A673 (cell line): ENCODE results near the gene ACVR1C. TPM values are rescaled to one million over a fixed set of nuclear protein-coding genes. Genes with fewer than 3 reads are reported as not detected.

Experiments used
- BruUV-seq: library from RNA; stranded (reverse); fragments of 400-500 nt; replicated peaks from 2 replicates; lab custom pipeline; 2021; lab: Mats Ljungman, UMichigan
- CTCF ChIA-PET: fragments of 300-600 bp; sonication (Branson Sonifier 250); formaldehyde crosslinking; loops from one replicate; lab custom pipeline; 2022; ENCODE audit warnings: antibody characterized with exemption; lab: Charles Lee
- POLR2A ChIA-PET: fragments of 300-600 bp; sonication (Branson Sonifier 250); formaldehyde crosslinking; loops from one replicate; lab custom pipeline; 2022; ENCODE audit warnings: antibody characterized with exemption; ENCODE audit not compliant: low non-redundant PET; lab: Charles Lee
- DNase-seq: peaks from one replicate; pipeline ENCODE4 v3.0.0-alpha.2; 2015; ENCODE audit warnings: low spot score
- H3K27ac ChIP-seq: fragments of 200-600 bp; sonication (generic); 2 replicates; pipeline ENCODE4 v1.5.1; 2016; ENCODE audit warnings: mixed run types, low read depth, mild to moderate bottlenecking, mixed read lengths, antibody characterized with exemption, low read length; ENCODE audit not compliant: poor library complexity, severe bottlenecking
- H3K27me3 ChIP-seq: fragments of 200-600 bp; sonication (generic); replicated peaks from 2 replicates; pipeline ENCODE4 v1.6.1; 2017; ENCODE audit warnings: mixed run types, low read depth, mild to moderate bottlenecking, mixed read lengths, antibody characterized with exemption, low read length; ENCODE audit not compliant: insufficient read depth, poor library complexity
- H3K36me3 ChIP-seq: fragments of 200-600 bp; sonication (generic); 2 replicates; pipeline ENCODE4 v1.6.1; 2016; ENCODE audit warnings: mixed run types, mild to moderate bottlenecking, mixed read lengths, antibody characterized with exemption, low read length; ENCODE audit not compliant: insufficient read depth, poor library complexity, severe bottlenecking
- H3K4me1 ChIP-seq: fragments of 200-600 bp; sonication (generic); 2 replicates; pipeline ENCODE4 v1.6.1; 2017; ENCODE audit warnings: mixed run types, mild to moderate bottlenecking, mixed read lengths, antibody characterized with exemption, low read length; ENCODE audit not compliant: insufficient read depth, poor library complexity, severe bottlenecking
- H3K4me3 ChIP-seq: fragments of 200-600 bp; sonication (generic); 2 replicates; pipeline ENCODE4 v1.5.1; 2016; ENCODE audit warnings: low read depth, mixed run types, mild to moderate bottlenecking, mixed read lengths, low read length; ENCODE audit not compliant: poor library complexity, severe bottlenecking
- H3K9me3 ChIP-seq: fragments of 200-600 bp; sonication (generic); 2 replicates; pipeline ENCODE4 v1.6.1; 2016; ENCODE audit warnings: mixed run types, low read depth, mild to moderate bottlenecking, mixed read lengths, antibody characterized with exemption, low read length; ENCODE audit not compliant: poor library complexity, severe bottlenecking
- CTCF ChIP-seq: fragments of 300-800, 200-600 bp; sonication (generic); conservative IDR thresholded peaks from 2 replicates; pipeline ENCODE4 v1.5.1; 2017; ENCODE audit warnings: low read depth, mild to moderate bottlenecking, antibody characterized with exemption, low read length, moderate library complexity, mixed read lengths
- EZH2 ChIP-seq: fragments of 200-600 bp; sonication (generic); IDR thresholded peaks from 2 replicates; pipeline ENCODE4 v1.6.1; 2017; ENCODE audit warnings: borderline replicate concordance, low read depth, mild to moderate bottlenecking, mixed read lengths, antibody characterized with exemption, low read length; ENCODE audit not compliant: poor library complexity, severe bottlenecking
- intact Hi-C: fragments of 100-400 bp; cut with micrococcal nuclease; formaldehyde crosslinking; loops from one replicate; pipeline ENCODE4 v1.10.0; 2022; ENCODE audit not compliant: unreplicated experiment
- total RNA-seq: library from RNA; stranded (reverse); gene quantifications from 2 replicates; pipeline ENCODE4 v1.2.3, GENCODE V29; 2021

Gene ACVR1C
- total RNA-seq, 1 experiment from 2014 or later = 0.13 TPM

DNA sequence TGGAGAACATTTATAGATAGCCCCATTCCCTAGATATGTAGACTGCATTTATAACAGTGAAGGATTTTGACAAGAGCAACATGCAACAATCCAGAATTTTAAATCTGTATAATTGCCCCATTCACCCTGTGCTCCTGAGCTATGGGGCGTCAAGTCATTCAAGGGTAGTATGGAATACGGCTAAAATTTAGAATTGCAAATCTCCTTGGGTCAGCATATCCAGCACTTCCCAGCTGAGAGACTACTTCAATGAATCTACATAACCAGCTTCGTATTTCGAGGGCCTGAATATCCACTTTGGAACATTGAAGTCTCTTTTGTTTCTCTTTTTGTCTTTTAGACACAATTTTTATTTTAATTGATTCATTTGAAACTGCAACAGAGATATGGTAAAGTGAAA, 28.4 kb upstream of the ACVR1C start:
- Histone ChIP-seq H3K27ac (no peak overlapping the region), H3K4me3 (no peak overlapping the region), H3K9me3 (no peaks in the 10 kb centered on the region), H3K36me3 (no peaks in the 10 kb centered on the region), H3K27me3 (no peaks in the 10 kb centered on the region), H3K4me1 (no peaks in the 10 kb centered on the region)
- POLR2A ChIA-PET = no interaction called here
- no peak for DNase-seq
- no TSS peak for BruUV-seq
- TF ChIP-seq CTCF (no peak), EZH2 (no peak)
- CTCF ChIA-PET = no interaction called here
- intact Hi-C loops = no loop called here

DNA sequence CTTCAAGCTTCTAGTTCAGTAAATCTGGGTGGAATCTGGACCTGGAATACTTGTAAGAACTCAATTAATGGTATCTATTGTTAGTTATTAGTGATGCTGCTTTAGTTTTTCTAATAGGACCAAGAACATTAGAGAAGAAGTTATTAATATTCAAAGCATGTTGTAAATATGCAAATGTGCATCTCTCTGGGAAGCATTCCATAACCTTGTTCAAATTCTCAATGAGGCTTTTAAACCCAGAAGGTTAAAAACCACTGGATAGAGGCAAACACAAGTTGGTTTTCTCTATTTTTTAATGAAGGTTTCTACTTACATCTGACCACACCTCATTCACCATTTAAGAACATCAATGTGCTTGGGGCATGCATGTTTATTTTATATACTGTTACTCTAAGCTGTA, 16.1 kb upstream of the ACVR1C start:
- Histone ChIP-seq H3K4me1 (no peaks in the 10 kb centered on the region), H3K27ac (no peak overlapping the region), H3K36me3 (no peaks in the 10 kb centered on the region), H3K4me3 (no peak overlapping the region), H3K27me3 (no peaks in the 10 kb centered on the region), H3K9me3 (no peaks in the 10 kb centered on the region)
- BruUV-seq = no TSS peak
- CTCF ChIA-PET = no interaction called here
- POLR2A ChIA-PET = no interaction called here
- intact Hi-C loops = no loop called here
- DNase-seq = no peak
- TF ChIP-seq CTCF (no peak), EZH2 (no peak)

DNA sequence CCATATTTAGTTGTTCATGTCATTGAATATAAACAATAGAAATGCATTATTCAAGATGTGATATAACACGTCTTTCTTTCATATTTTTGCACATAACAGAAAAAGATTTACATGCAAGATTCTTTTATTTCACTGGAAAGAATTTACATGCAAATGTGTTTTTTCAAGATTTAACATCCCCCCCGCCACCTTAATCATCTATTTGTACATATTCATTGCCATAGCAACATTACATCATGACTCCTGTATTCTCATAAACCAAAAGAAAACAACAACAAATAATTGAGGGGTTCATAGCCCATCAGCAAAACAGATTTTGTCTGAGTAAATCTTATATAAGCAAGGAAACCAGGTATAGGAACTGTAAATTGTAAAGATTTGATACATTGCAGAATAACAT, 3.2 kb upstream of the ACVR1C start:
- no peak for DNase-seq
- Histone ChIP-seq H3K36me3 (no peaks in the 10 kb centered on the region), H3K9me3 (no peaks in the 10 kb centered on the region), H3K4me1 (peaks cover 6% of the 10 kb centered on the region), H3K4me3 (no peak overlapping the region), H3K27me3 (peaks cover 20% of the 10 kb centered on the region), H3K27ac (no peak overlapping the region)
- TF ChIP-seq CTCF = no peak
- TF ChIP-seq EZH2 = no peak
- CTCF ChIA-PET = no interaction called here
- no TSS peak for BruUV-seq
- intact Hi-C loops = no loop called here
- POLR2A ChIA-PET = no interaction called here
